ENCODE results near the gene UBAC1.
"Not testable (repeated sequence)": the region's sequence is repeated elsewhere in the genome, so short reads cannot be mapped to it uniquely, and the experiment has no call there.

Gene UBAC1

DNA sequence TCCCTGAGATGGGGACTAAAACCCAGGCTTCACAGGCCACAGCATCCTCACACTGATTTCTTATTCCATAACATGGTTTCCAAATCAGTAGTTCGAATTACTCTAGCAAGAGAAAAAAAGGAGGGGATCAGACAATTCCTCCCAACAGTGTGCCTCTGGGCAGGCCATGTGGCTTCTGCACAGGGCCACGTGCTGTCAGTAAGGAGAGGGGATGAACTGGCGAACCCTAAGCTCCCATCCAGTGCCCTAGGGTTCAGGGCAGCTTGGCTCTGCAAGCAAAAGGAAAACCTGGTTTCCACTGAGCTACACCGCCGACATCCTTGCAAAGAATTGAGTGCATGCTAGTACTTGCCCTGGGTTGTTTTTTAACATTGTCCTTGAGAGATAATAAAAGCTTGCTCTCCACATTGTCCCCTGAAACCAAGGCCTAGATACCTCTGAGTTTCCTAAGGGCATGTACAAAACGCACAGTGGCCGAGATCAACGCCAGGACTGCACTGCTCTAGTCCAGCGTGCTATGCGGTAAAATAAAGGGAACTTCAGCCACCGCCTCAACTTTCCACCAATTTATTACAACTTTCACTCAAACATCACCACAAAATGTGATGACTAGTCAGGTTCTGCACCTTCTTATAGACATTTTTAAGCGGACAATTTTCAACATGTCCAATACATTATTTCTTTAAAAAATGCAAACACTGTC lies 58.4 kb downstream of the UBAC1 start:
- no peak overlapping the region for H3K4me3 ChIP-seq (ENCODE audit: low read depth, low read length)

GRCh38 chr9:135901826-135902225 lies 59.3 kb downstream of the UBAC1 start:
- no peak overlapping the region for H3K4me3 ChIP-seq (ENCODE audit: low read depth, low read length)

GRCh38 chr9:135901031-135901758 lies 60.0 kb downstream of the UBAC1 start:
- H3K4me3 ChIP-seq (ENCODE audit: low read depth, low read length), result no peak overlapping the region

DNA sequence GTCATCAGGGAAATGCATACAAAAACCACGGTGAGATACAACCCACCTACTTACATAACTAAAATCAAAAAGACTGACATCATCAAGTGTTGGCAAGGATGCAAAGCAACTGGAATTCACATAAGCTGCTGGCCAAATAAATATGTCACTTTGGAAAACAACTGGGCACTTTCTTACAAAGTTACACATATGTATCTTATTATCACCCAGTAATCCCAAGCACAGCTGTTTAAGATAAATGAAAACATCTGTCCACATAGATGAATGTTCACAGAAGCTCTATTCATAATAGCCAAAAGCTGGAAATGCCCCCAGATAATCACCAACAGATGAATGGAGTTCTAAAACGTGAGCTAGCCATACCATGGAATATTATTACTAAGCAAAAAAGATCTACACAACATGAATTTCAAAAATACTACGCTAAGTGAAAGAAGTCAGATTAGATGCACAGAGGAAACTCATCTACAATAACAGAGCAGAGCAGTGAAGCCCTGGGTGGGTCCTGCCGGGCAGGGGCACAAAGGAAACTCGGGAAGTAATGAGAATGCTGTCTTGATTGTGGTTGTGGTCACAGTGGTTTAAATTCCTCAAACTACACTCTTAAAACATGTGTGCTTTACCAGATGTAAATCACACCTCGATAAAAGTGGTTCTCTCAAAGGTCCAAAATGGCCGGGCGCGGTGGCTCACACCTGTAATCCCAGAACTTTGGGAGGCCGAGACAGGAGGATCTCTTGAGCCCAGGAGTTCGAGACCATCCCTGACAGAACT lies 62.4 kb downstream of the UBAC1 start:
- no peak overlapping the region for H3K4me3 ChIP-seq (ENCODE audit: low read depth, low read length)

DNA sequence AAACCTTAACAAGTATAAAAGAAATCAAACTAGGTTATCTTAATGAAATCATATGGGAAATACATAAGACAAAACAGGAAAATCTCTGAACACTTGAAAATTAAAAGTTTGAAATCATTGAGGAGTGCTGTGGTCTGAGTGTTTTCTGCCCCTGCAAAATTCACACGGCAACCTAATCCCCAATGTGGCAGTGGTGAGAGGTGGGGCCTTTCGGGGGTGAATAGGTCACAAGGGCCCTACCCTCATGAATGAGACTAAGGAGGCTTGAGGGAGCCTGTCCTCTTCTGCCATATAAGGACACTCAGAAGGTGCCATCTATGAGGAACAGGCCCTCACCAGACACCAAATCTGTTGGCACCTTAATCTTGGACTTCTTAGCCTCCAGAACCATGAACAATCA lies 64.5 kb downstream of the UBAC1 start:
- no peak overlapping the region for H3K4me3 ChIP-seq (ENCODE audit: low read depth, low read length)

DNA sequence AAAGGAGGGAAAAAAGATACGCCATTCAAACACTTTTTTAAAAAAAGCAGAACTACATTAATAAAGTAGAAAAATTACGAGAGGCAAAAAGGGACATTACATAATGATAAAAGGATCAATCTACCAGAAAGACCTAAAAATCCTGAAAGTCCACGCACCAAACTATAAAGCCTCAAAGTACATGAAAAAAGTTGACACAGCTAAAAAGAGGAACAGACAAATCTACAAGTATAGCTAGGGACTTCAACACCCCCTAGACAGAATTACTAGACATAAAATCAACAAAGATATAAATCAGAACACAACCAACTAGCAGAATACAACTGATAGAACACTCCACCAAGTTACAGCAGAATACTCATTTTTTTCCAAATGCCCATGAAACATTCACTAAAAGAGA lies 65.0 kb downstream of the UBAC1 start:
- H3K4me3 ChIP-seq (ENCODE audit: low read depth, low read length), result no peak overlapping the region

- H3K4me3 ChIP-seq (ENCODE audit: low read depth, low read length), result no peak overlapping the region
Observed at GRCh38 chr9:135895202-135895848, 65.8 kb downstream of the UBAC1 start.

- no peak overlapping the region for H3K4me3 ChIP-seq (ENCODE audit: low read depth, low read length)
Observed at GRCh38 chr9:135893104-135893503, 68.1 kb downstream of the UBAC1 start.

DNA sequence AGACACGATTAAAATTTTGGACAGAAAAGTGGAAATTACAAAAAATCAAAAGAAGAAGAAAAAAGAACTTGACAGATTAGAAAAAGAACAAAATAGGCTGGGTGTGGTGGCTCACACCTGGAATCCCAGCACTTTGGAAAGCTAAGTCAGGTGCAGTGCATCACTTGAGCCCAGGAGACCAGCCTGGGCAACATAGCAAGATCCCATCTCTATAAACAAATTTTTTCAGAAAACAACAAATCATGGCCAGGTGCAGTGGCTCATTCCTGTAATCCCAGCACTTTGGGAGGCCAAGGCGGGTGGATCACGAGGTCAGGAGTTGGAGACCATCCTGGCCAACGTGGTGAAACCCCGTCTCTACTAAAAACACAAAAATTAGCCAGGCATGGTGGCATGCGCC lies 68.8 kb downstream of the UBAC1 start:
- not testable (repeated sequence) for H3K4me3 ChIP-seq (ENCODE audit: low read depth, low read length)

GRCh38 chr9:135891027-135891631 lies 70.0 kb downstream of the UBAC1 start:
- no peak overlapping the region for H3K4me3 ChIP-seq (ENCODE audit: low read depth, low read length)

GRCh38 chr9:135890190-135891026 lies 70.8 kb downstream of the UBAC1 start:
- no peak overlapping the region for H3K4me3 ChIP-seq (ENCODE audit: low read depth, low read length)

DNA sequence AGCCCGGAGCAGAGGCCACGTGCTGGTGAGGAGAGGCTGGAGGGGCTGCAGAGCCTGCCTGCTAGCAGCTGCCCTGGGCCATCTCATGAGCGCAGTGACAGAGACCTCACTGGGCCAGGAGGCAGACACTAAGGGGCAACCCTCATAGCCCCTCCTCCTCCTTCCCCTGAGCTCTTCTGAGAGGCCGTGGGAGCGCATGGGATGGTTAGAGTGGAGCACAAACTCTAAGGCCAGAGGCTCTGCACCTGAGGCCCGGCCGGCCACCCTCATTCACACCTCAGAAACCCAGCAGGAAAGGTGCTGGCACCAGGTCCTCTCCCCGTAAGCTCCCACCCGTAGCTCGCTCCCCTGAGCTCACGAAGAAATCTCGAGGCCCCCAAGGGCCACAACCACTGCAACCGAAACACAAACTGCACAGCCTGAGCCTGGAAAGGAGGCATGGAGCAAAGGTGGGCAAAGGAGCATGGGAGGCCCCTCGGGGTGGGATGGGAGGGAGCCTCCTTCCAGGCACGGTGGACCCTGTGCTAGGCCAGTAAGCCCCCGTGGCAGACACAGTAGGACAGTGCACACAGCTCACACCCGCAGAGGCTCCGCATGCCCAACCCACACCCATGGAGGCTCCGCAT lies 71.5 kb downstream of the UBAC1 start:
- no peak overlapping the region for H3K4me3 ChIP-seq (ENCODE audit: low read depth, low read length)

DNA sequence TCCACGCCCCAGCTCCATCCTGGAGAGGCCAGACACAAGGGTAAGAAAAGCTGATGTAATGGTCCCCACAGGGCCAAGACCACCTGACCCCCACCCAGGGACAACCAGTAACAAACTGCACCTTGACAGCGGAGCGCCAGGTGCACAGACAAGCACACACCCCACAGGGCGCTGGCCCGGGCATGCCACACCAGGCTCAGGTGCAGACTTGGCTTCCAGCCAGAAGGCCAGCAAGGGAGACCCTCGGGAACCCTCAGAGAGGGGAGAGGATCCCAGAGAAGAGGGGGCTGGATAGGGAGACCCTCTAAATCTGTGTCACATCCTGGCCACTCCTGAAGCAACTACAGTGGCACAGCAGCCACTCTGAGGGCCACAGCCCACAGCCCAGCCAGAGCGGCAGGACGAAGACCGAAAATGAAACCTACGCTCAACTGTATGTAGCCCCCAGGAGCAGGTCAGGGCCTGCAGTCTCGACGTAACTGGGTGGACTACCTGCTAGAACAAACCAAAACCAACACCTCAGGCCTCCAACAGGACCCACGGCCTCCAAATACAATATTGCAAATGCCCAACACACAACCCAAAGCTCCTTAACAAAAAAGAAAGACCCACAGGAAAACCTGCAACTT lies 72.3 kb downstream of the UBAC1 start:
- H3K4me3 ChIP-seq (ENCODE audit: low read depth, low read length), result no peak overlapping the region

DNA sequence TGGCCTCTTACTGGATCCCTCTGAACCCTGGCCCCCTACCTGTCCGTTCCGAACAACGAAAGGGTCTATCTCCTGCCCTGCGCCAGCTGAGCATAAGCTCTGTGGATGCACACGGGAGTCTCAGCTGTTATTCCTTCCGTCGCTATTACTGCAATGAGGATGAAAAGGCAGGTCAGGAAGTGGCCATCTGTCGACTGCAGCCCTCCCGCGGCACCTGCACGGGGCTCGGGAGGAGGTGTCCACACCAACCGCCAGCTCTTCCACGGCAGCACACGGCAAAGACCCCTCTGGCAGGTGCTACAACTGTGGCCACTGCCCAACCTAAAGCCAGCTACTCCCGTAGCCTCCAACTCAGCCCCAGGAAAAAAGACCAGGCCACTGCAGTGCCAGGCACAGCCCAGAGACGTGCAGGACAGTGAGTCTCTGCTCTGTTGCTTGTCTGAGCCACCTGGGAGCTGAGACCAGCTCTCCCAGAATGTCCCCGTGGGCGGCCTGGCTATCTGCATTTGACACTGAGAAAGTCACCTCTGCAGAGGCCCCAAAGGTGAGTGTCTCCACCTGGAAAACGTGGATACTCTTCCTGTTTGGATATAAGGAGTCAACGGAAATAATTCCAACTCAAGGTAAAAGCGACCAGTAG lies 72.9 kb downstream of the UBAC1 start:
- no peak overlapping the region for H3K4me3 ChIP-seq (ENCODE audit: low read depth, low read length)

DNA sequence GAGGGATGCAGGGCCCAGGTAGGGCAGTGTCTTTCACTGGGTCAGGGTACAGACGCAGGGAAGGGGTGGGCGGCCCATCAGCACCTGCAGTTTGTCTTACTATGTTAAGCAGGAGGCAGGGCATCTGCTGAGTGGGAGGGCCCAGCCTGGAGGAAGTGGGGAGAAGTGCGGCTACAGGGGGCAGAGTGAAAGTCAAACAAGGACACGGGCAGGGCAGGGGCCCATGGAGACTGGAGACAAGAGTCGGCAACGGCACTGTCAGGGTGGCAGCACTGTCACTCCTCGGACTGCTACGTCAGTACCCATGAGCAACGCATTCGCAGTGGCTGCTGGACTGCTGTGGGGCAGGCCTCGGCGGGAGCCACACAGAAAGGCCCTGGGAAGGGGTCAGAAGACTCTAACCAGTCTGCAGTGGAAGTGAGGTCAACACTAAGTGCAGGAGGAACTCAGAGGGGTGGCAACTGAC lies 73.6 kb downstream of the UBAC1 start:
- H3K4me3 ChIP-seq (ENCODE audit: low read depth, low read length), result no peak overlapping the region

DNA sequence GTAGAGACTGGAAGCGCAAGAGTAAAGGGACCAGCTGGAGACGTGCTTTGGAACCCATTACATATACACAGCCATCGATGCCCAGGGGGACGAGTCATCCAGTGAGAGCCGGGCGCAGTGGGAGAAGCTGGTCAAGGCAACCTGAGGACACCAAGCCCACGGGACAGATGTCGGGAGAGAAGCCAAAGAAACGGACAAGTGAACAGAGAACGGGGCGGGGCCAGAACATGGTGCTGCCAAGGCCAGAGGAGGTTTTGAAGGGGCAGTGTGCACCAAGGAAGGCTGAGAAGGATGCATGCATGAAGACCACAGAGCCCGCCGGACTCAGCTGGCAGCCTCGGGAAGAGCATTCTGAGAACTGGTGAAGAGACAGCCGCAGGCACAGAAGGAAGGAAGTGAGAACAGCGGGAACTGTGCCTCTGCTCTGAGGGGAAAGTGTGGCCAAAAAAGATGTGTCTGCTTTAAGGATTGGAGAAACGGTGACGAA lies 74.1 kb downstream of the UBAC1 start:
- no peak overlapping the region for H3K4me3 ChIP-seq (ENCODE audit: low read depth, low read length)

GRCh38 chr9:135886147-135886981 lies 74.8 kb downstream of the UBAC1 start:
- no peak overlapping the region for H3K4me3 ChIP-seq (ENCODE audit: low read depth, low read length)

Data from iPS-11a (cell line).